Calu3 (cell line): ENCODE results near the gene LYPD6B. TPM values are rescaled to one million over a fixed set of nuclear protein-coding genes. Genes with fewer than 3 reads are reported as not detected.

Source experiments
- BruUV-seq: library from RNA; stranded (reverse); fragments of 400-500 nt; replicated peaks from 2 replicates; lab custom pipeline; 2021; lab: Mats Ljungman, UMichigan
- CTCF ChIA-PET: fragments of 300-600 bp; sonication (Branson Sonifier 250); formaldehyde crosslinking; loops from one replicate; lab custom pipeline; 2022; ENCODE audit warnings: antibody characterized with exemption; lab: Charles Lee
- DNase-seq: peaks from one replicate; pipeline ENCODE4 v3.0.0; 2022
- H3K27ac Mint-ChIP-seq: one replicate; pipeline ENCODE4 v1.8.0; 2022; ENCODE audit warnings: mixed read lengths; ENCODE audit not compliant: unreplicated experiment
- H3K27me3 Mint-ChIP-seq: one replicate; pipeline ENCODE4 v1.8.0; 2022; ENCODE audit warnings: mixed read lengths; ENCODE audit not compliant: unreplicated experiment
- H3K36me3 Mint-ChIP-seq: one replicate; pipeline ENCODE4 v1.8.0; 2022; ENCODE audit warnings: mild to moderate bottlenecking, moderate library complexity, mixed read lengths; ENCODE audit not compliant: insufficient read depth, unreplicated experiment
- H3K4me1 Mint-ChIP-seq: one replicate; pipeline ENCODE4 v1.8.0; 2022; ENCODE audit warnings: mild to moderate bottlenecking, low read depth, mixed read lengths; ENCODE audit not compliant: unreplicated experiment
- H3K4me3 Mint-ChIP-seq: one replicate; pipeline ENCODE4 v1.8.0; 2022; ENCODE audit warnings: mild to moderate bottlenecking, low read depth, moderate library complexity, mixed read lengths; ENCODE audit not compliant: unreplicated experiment
- H3K9me3 Mint-ChIP-seq: one replicate; pipeline ENCODE4 v1.8.0; 2022; ENCODE audit warnings: low read depth, mixed read lengths; ENCODE audit not compliant: unreplicated experiment
- CTCF ChIP-seq: fragments of 200-600 bp; IDR thresholded peaks from one replicate; pipeline ENCODE4 v1.8.0; 2022; ENCODE audit warnings: antibody characterized with exemption; ENCODE audit not compliant: unreplicated experiment
- intact Hi-C: fragments of 100-400 bp; cut with micrococcal nuclease; formaldehyde crosslinking; loops from one replicate; pipeline ENCODE4 v1.10.0; 2022; ENCODE audit not compliant: unreplicated experiment
- total RNA-seq: library from RNA; stranded (reverse); gene quantifications from 2 replicates; pipeline ENCODE4 v1.2.3, GENCODE V29; 2022

The LYPD6B gene
- total RNA-seq, 1 experiment from 2014 or later: 0.87 TPM

- no peak overlapping the region for H3K27ac Mint-ChIP-seq
- TF ChIP-seq CTCF: no peak
- no peak overlapping the region for H3K4me3 Mint-ChIP-seq
- H3K36me3 Mint-ChIP-seq: no peaks in the 10 kb centered on the region
- no peak for DNase-seq
- no peaks in the 10 kb centered on the region for H3K9me3 Mint-ChIP-seq
- BruUV-seq: no TSS peak
- intact Hi-C loops: no loop called here
- peaks cover 33% of the 10 kb centered on the region for H3K4me1 Mint-ChIP-seq
- H3K27me3 Mint-ChIP-seq: no peaks in the 10 kb centered on the region
- CTCF ChIA-PET: no interaction called here
Measured at GRCh38 chr2:149184991-149185390, 146.5 kb downstream of the LYPD6B start.

DNA sequence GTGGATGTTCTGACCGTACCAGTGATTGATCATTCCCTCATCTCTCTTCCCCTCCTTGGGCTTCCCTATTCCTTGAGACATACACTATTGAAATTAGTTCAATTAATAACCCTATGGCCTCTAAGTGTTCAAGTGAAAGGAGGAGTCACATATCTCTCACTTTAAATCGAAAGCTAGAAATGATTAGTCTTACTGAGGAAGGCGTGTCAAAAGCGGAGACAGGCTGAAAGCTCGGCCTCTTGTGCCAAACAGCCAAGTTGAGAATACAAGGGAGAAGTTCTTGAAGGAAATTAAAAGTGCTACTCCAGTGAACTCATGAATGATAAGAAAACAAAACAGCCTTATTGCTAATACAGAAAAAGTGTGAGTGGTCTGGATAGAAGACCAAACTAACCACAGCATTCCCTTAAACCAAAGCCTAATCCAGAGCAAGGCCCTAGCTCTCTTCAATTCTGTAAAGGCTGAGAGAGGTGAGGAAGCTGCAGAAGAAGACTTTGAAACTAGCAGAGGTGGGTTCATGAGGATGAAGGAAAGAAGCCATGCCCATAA, 147.5 kb downstream of the LYPD6B start:
- no peaks in the 10 kb centered on the region for H3K27me3 Mint-ChIP-seq
- TF ChIP-seq CTCF: no peak
- no peaks in the 10 kb centered on the region for H3K36me3 Mint-ChIP-seq
- no peak overlapping the region for H3K27ac Mint-ChIP-seq
- no peak for DNase-seq
- H3K9me3 Mint-ChIP-seq: no peaks in the 10 kb centered on the region
- H3K4me3 Mint-ChIP-seq: no peak overlapping the region
- no TSS peak for BruUV-seq
- intact Hi-C loops: no loop called here
- CTCF ChIA-PET: interaction anchor here (0.7 kb wide), 1 partner anchor 33 kb away, joined by 3 read pairs; no protein-coding TSS in a partner anchor
- H3K4me1 Mint-ChIP-seq: peaks cover 23% of the 10 kb centered on the region

GRCh38 chr2:149187057-149187456, 148.6 kb downstream of the LYPD6B start:
- TF ChIP-seq CTCF: no peak
- Mint-ChIP-seq H3K36me3 (no peaks in the 10 kb centered on the region), H3K4me3 (no peak overlapping the region), H3K4me1 (peaks cover 12% of the 10 kb centered on the region), H3K27me3 (no peaks in the 10 kb centered on the region), H3K27ac (no peak overlapping the region), H3K9me3 (no peaks in the 10 kb centered on the region)
- no TSS peak for BruUV-seq
- CTCF ChIA-PET: no interaction called here
- no peak for DNase-seq
- intact Hi-C loops: no loop called here

DNA sequence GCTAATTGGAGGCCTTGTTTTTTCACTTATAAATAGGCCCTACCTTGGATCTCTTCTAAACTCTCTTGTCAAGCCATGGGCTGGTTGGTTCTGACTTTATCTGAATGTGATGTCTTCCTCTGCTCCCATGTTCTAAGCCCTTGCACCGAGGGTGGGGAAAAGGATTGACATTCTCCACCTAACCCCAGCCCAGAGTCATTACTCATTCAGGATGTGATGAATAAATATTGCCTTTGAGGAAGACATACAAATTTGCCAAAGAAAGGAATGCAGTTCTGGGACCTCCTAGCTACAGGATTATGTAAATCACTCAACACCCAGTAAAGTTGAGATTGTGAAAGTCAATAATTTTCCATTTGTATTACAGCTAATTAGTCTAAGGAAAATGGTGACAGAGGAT, 149.8 kb downstream of the LYPD6B start:
- Mint-ChIP-seq H3K4me3 (no peak overlapping the region), H3K4me1 (peaks cover 11% of the 10 kb centered on the region), H3K36me3 (no peaks in the 10 kb centered on the region), H3K9me3 (no peaks in the 10 kb centered on the region), H3K27me3 (no peaks in the 10 kb centered on the region), H3K27ac (no peak overlapping the region)
- DNase-seq: no peak
- intact Hi-C loops: no loop called here
- CTCF ChIA-PET: interaction anchor here (0.8 kb wide), 1 partner anchor 10 kb away, joined by 3 read pairs; no protein-coding TSS in a partner anchor
- no peak for TF ChIP-seq CTCF
- no TSS peak for BruUV-seq
